ENCODE data around the gene CAV3.

CAV3 gene

GRCh38 chr3:8729479-8729878 lies 4.1 kb upstream of the CAV3 start:
- TF ChIP-seq CTCF (IDR thresholded peaks at IDR 0.05; ENCODE audit: low read depth, low read length) = no peak
- H3K4me3 ChIP-seq (ENCODE audit: low read depth, low read length) = no peak overlapping the region

GRCh38 chr3:8730656-8731055 lies 2.9 kb upstream of the CAV3 start:
- no peak overlapping the region for H3K4me3 ChIP-seq (ENCODE audit: low read depth, low read length)
- TF ChIP-seq CTCF (IDR thresholded peaks at IDR 0.05; ENCODE audit: low read depth, low read length) = no peak

GRCh38 chr3:8732413-8732812 lies 1.2 kb upstream of the CAV3 start:
- TF ChIP-seq CTCF (IDR thresholded peaks at IDR 0.05; ENCODE audit: low read depth, low read length) = no peak
- H3K4me3 ChIP-seq (ENCODE audit: low read depth, low read length) = no peak overlapping the region

GRCh38 chr3:8734137-8734878 lies 706 bp downstream of the CAV3 start:
- no peak overlapping the region for H3K4me3 ChIP-seq (ENCODE audit: low read depth, low read length)
- TF ChIP-seq CTCF (IDR thresholded peaks at IDR 0.05; ENCODE audit: low read depth, low read length) = no peak

- TF ChIP-seq CTCF (IDR thresholded peaks at IDR 0.05; ENCODE audit: low read depth, low read length) = no peak
- no peak overlapping the region for H3K4me3 ChIP-seq (ENCODE audit: low read depth, low read length)
Measured at GRCh38 chr3:8734908-8735307, 1.3 kb downstream of the CAV3 start.

- no peak for TF ChIP-seq CTCF (IDR thresholded peaks at IDR 0.05; ENCODE audit: low read depth, low read length)
- no peak overlapping the region for H3K4me3 ChIP-seq (ENCODE audit: low read depth, low read length)
Measured at GRCh38 chr3:8736436-8736835, 2.8 kb downstream of the CAV3 start.

- TF ChIP-seq CTCF (IDR thresholded peaks at IDR 0.05; ENCODE audit: low read depth, low read length) = no peak
- no peak overlapping the region for H3K4me3 ChIP-seq (ENCODE audit: low read depth, low read length)
Measured at GRCh38 chr3:8737301-8737700, 3.7 kb downstream of the CAV3 start.

Data from WI38 (cell line).